ENCODE measurements around the gene PRMT7. TPM values are rescaled to one million over a fixed set of nuclear protein-coding genes. Genes with fewer than 3 reads are reported as not detected.

The PRMT7 gene
- total RNA-seq, 4 donors from 2014 or later, result 74.1 to 91.5 (median 78.0) TPM

DNA sequence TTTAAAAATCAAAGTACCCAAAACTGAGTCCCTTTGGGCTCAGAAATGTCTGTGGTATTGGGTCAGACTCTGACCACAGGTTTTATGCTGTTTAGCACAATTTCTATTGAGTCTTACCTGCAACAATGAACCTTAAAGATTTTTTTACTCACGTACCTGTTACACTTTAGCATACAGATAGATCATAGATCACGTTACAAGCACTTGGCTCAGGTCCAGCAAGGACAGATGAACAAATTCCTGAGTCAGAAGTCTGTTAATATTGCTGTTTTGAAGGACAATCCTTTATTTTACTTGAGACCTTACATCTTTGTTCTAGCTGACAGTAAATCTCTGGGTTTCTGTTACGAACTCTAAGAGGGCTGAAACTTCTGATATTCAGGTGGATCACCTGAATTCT is 12.9 kb upstream of the PRMT7 start:
- no peaks in the 10 kb centered on the region for H3K27me3 ChIP-seq
- H3K4me3 ChIP-seq, result no peak overlapping the region
- H3K9me3 ChIP-seq, result no peaks in the 10 kb centered on the region
- peaks cover 0 to 100% (median 36%) of the 10 kb centered on the region in 3 donors for H3K36me3 ChIP-seq
- peak overlapping the region in 1 of 4 donors; percentile 32 for H3K27ac ChIP-seq
- no peak for DNase-seq (ENCODE audit: low spot score in 2 of 2)
- peaks cover 0 to 10% (median 0%) of the 10 kb centered on the region in 4 donors for H3K4me1 ChIP-seq
- TF ChIP-seq, protein P1, sequence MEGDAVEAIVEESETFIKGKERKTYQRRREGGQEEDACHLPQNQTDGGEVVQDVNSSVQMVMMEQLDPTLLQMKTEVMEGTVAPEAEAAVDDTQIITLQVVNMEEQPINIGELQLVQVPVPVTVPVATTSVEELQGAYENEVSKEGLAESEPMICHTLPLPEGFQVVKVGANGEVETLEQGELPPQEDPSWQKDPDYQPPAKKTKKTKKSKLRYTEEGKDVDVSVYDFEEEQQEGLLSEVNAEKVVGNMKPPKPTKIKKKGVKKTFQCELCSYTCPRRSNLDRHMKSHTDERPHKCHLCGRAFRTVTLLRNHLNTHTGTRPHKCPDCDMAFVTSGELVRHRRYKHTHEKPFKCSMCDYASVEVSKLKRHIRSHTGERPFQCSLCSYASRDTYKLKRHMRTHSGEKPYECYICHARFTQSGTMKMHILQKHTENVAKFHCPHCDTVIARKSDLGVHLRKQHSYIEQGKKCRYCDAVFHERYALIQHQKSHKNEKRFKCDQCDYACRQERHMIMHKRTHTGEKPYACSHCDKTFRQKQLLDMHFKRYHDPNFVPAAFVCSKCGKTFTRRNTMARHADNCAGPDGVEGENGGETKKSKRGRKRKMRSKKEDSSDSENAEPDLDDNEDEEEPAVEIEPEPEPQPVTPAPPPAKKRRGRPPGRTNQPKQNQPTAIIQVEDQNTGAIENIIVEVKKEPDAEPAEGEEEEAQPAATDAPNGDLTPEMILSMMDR (IDR thresholded peaks at IDR 0.05), result no peak
- TF ChIP-seq POLR2A (IDR thresholded peaks at IDR 0.05) (no peak), EP300 (IDR thresholded peaks at IDR 0.05) (no peak)
- 60 to 62% methylated on average over 3 of the region's 3 CpGs for WGBS, 2 donors

DNA sequence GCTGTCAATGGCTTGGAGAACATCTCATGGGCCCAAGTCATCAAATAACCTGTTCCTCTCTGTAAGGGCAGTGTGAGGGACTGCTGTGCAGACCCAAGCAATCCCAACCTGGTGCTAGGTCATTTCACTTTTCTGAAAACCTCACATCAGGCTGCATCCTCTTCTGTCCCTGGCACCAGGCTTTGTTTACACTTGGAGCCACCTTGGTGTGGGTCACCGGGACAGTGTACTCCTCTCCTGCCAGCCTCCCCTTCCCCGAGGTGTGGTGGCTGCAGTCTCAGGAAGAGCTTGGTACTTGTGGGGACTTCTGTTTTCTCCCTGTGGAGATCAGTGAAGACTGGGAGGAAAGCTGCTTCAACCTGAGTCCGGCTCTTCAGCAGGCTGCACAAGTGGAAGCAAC is 12.5 kb upstream of the PRMT7 start:
- no peaks in the 10 kb centered on the region for H3K27me3 ChIP-seq
- peaks cover 0 to 10% (median 0%) of the 10 kb centered on the region in 4 donors for H3K4me1 ChIP-seq
- no peak overlapping the region for H3K4me3 ChIP-seq
- 97% methylated on average over 3 of the region's 3 CpGs for WGBS, 2 donors
- TF ChIP-seq, protein P1 (IDR thresholded peaks at IDR 0.05), result no peak
- TF ChIP-seq POLR2A (IDR thresholded peaks at IDR 0.05), result no peak
- no peak for TF ChIP-seq EP300 (IDR thresholded peaks at IDR 0.05)
- H3K9me3 ChIP-seq, result no peaks in the 10 kb centered on the region
- H3K36me3 ChIP-seq, result peaks cover 2 to 100% (median 36%) of the 10 kb centered on the region in 3 donors
- peak overlapping the region in 1 of 4 donors; percentile 32 for H3K27ac ChIP-seq
- no peak for DNase-seq (ENCODE audit: low spot score in 2 of 2)

DNA sequence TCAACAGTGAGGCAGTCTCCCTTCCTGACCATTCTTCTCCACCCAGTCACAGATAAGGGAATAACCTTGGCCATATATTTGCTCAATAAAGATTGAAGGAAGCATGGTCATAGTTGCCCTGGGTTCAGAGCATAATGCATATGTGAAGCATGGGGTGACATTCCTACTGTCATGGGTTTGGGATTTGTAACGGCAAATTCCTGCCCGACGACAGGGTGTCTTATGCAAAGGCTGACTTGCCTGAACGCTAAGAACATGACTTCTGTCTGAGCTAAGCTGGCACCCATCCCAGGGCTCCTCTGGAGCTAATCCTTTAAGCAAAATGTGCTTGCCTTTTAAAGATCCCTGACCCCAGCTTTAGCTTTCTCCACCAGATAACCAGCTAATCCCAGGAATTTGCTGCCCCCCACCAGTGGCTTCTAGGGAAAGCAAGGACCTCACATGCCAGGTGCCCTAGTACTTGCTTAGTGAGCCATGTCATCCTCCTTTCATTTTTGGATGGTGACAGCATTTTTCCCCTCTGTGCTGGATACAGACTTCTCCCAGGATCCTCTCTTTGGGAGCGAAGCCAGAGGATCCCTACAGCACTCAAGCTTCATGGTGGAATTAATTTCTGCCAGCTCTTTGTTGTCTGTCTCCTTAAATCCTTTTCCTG is 11.8 kb upstream of the PRMT7 start:
- H3K27me3 ChIP-seq, result no peaks in the 10 kb centered on the region
- H3K4me1 ChIP-seq, result peaks cover 0 to 10% (median 0%) of the 10 kb centered on the region in 4 donors
- H3K27ac ChIP-seq, result peak overlapping the region in 1 of 4 donors; percentile 28
- TF ChIP-seq POLR2A (IDR thresholded peaks at IDR 0.05) (no peak), EP300 (IDR thresholded peaks at IDR 0.05) (no peak)
- TF ChIP-seq, protein P1 (IDR thresholded peaks at IDR 0.05), result no peak
- H3K36me3 ChIP-seq, result peaks cover 2 to 100% (median 40%) of the 10 kb centered on the region in 3 donors
- H3K4me3 ChIP-seq, result no peak overlapping the region
- DNase-seq (ENCODE audit: low spot score in 2 of 2), result peak in 1 of 2 donors; percentile 38
- WGBS, 2 donors, result 48 to 51% methylated on average over 5 of the region's 5 CpGs
- no peaks in the 10 kb centered on the region for H3K9me3 ChIP-seq

DNA sequence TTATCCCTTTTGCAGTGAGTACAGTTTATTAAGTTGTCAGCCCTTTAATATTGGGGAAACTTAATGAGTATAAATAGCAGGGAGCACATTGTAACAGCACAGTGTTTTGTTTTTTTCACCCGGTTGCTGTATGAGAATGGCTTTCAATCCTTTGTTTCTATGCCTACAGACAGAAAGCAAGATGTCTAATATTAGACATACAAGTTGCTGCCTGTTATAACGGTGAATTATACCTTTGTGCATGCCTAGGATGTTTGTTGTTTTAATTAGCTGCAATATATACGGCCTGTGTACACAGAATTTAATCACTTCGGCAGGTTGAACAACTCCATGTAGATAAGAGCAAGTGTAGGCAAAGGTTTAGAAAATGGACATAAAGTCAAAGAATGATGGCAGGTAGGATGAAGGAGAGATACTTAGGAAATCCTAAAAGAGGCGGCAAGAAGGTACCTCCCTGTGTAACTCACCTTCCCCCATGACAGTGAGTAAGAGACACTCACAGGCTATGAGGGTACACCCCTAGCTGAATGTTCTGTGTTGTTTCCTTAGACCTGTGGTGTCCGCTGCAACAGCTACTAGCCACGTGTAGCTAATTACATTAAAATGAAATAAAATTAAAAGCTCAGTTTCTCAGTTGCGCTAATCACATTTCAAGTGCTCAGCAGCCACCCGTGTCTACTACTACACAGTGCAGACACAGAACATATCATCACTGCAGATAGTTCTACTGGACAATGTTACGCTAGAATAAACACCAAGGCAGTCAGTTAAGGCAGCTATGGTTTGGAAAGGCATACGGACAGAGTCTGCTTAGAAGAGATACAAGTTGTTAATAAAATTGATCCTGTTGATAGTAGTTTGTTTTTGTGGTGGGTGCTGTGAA is 11.0 kb upstream of the PRMT7 start:
- DNase-seq (ENCODE audit: low spot score in 2 of 2), result no peak
- peaks cover 2 to 100% (median 39%) of the 10 kb centered on the region in 3 donors for H3K36me3 ChIP-seq
- no peaks in the 10 kb centered on the region for H3K9me3 ChIP-seq
- peak overlapping the region in 1 of 4 donors; percentile 28 for H3K27ac ChIP-seq
- H3K4me3 ChIP-seq, result no peak overlapping the region
- TF ChIP-seq EP300 (IDR thresholded peaks at IDR 0.05) (no peak), POLR2A (IDR thresholded peaks at IDR 0.05) (no peak)
- TF ChIP-seq, protein P1 (IDR thresholded peaks at IDR 0.05), result no peak
- 85 to 86% methylated on average over 11 of the region's 11 CpGs for WGBS, 2 donors
- no peaks in the 10 kb centered on the region for H3K27me3 ChIP-seq
- H3K4me1 ChIP-seq, result peaks cover 0 to 10% (median 0%) of the 10 kb centered on the region in 4 donors
